Ectodermal cell (in vitro differentiated cells): Measurements from ENCODE around the gene PGC.

ENCODE experiments used
- H3K27ac ChIP-seq: 2 replicates; pipeline ENCODE4 v1.7.0; 2013; ENCODE audit warnings: mild to moderate bottlenecking, low read depth, low read length; ENCODE audit not compliant: insufficient read depth, poor library complexity, severe bottlenecking
- H3K27me3 ChIP-seq: 2 replicates; pipeline ENCODE4 v1.7.0; 2013; ENCODE audit warnings: mild to moderate bottlenecking, low read length; ENCODE audit not compliant: insufficient read depth, control insufficient read depth, poor library complexity, severe bottlenecking
- H3K36me3 ChIP-seq: one replicate; pipeline ENCODE4 v1.7.0; 2013; ENCODE audit warnings: low read length; ENCODE audit not compliant: control insufficient read depth, insufficient read depth
- H3K4me1 ChIP-seq: one replicate; pipeline ENCODE4 v1.7.0; 2013; ENCODE audit warnings: low read length; ENCODE audit not compliant: control insufficient read depth, insufficient read depth
- H3K4me3 ChIP-seq: 2 replicates; pipeline ENCODE4 v1.7.0; 2013; ENCODE audit warnings: low read depth, low read length, control low read depth; ENCODE audit not compliant: insufficient read depth
- H3K9me3 ChIP-seq: 2 replicates; pipeline ENCODE4 v1.7.0; 2013; ENCODE audit warnings: mild to moderate bottlenecking, low read length, moderate library complexity; ENCODE audit not compliant: control insufficient read depth
- WGBS, 2 experiments: methylation state at CpG; one replicate each; pipeline ENCODE4 v1.1.7; 2013; ENCODE audit warnings: missing lambda C conversion rate in 2 of 2; 5-methylcytosine and 5-hydroxymethylcytosine counted together

Gene PGC

DNA sequence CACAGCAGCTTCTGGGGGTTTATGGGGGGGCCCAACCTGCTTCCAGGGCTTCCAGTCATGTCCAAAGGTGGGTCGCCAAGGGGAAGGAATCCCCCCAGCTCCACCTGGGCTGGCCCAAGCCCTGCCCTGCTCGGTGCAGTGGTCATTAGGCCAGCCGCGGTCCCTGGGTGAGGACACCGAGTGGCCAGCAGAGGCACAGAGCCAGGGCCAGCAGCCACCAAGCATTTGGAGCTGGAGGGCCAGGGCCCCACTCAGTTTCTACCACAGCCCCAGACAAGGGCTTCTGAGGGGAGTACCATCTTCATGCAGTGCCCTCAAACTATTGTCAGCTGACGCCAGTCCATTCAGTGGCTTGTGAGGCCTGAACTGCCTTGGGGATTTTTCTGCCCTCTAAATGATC, 51.4 kb downstream of the PGC start:
- 84 to 88% methylated on average over 6 of the region's 6 CpGs for WGBS, 2 experiments
- Histone ChIP-seq H3K27ac (no peak overlapping the region), H3K36me3 (no peaks in the 10 kb centered on the region), H3K27me3 (no peaks in the 10 kb centered on the region), H3K9me3 (no peaks in the 10 kb centered on the region), H3K4me1 (peaks cover 5% of the 10 kb centered on the region), H3K4me3 (no peak overlapping the region)

DNA sequence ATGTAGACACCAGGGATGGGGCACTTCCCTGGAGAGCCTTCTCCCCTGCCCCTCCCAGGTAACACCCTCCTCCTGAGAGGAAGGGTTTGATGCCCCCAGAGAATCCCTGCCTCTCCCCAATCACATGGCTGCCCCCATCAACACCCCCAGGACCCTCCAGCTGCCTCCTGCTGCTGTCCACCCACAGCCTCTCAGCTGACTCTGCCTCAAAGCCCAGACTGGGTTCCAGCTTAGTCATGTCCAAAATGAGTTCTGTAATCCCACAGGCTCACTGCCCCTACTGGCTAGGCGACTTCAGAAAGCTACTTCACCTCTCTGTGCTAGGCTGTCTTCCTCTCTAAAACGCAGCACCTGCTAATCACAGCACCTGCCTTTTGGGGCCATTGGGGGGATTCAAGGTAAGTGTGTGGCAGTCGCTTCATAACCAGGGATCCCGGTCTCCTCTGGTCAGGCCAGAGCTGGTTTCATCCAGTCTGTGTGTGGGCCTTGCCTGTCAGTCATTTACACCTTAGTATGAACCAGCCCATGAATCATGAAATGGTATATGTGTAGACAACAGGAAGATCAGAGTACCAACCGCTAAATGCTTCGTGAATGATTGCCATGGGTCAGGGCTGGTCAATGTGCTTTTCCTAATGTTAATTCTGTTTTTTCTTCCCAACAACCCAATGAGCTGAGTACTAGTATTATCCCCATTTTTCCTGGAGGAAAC, 52.2 kb downstream of the PGC start:
- Histone ChIP-seq H3K9me3 (no peaks in the 10 kb centered on the region), H3K27me3 (no peaks in the 10 kb centered on the region), H3K4me1 (no peaks in the 10 kb centered on the region), H3K27ac (no peak overlapping the region), H3K36me3 (no peaks in the 10 kb centered on the region), H3K4me3 (no peak overlapping the region)
- 90 to 91% methylated on average over 6 of the region's 6 CpGs for WGBS, 2 experiments

DNA sequence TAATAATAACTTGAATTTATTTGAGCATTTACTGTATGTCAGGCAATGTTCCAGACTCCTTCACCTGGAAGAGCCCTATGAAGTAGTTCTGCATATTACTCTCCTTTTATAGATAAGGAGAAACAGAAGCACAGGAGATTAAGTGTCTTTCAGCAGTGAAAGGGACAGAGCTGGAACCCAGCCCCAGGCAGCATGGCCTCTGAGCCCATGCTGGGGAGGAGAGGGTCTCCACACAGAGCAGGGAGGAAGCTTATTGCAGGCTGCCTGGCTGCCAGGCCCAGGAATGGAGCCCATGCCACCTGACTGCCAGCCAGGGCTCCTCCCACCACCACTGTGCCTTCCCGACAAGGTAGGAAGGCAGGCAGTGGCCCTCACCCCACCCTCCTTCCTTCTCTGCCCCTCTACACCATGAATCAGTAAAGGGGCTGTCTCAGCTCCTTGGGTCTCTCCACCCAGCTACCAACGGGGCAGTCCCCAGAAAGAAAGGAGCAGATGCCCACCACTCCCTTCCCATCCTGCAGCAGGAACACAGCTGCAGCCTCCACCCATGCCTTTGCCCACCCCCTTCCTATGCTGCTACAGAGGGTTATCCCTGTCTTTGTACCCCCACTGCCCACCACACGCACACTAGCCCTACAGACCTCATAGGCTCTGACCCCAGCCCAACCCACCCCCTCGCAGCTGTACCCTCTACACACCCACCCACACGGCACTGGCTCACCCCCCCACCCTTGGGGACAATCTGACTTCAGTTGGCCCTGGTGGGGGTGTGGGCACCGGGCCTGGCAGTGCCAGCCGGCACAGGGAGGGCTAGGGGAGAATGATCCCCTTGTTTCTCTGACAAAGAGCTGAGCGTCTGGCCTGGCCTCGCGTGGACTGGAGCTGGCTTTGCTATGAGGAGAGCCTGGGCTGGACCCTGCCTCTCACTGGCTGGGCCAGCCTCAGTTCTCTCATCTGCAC, 53.6 kb downstream of the PGC start:
- no peaks in the 10 kb centered on the region for H3K9me3 ChIP-seq
- no peaks in the 10 kb centered on the region for H3K4me1 ChIP-seq
- WGBS, 2 experiments = 85 to 90% methylated on average over 8 to 10 of the region's 10 CpGs
- no peak overlapping the region for H3K4me3 ChIP-seq
- H3K27me3 ChIP-seq = no peaks in the 10 kb centered on the region
- no peaks in the 10 kb centered on the region for H3K36me3 ChIP-seq
- H3K27ac ChIP-seq = no peak overlapping the region

DNA sequence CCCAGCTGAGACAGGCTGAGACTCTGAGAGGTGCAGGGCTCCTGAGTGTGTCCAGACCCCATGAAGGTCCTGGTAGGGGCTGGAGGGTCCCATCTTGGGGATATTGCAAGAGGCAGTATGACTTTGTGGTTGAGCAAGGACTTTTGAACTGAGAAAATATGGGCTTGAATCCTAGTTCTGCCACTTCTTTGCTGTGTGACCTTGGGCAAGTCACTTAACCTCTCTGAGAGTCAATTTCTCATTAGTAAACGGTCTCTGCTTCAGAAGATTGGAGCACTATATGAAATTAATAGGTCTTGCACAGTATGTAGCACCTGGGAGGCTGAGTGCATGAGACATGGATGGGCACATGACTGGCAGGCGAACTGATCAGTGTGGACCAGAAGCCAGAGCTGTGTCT, 54.5 kb downstream of the PGC start:
- 92 to 99% methylated on average over 2 of the region's 2 CpGs for WGBS, 2 experiments
- H3K4me3 ChIP-seq = no peak overlapping the region
- H3K9me3 ChIP-seq = no peaks in the 10 kb centered on the region
- H3K36me3 ChIP-seq = no peaks in the 10 kb centered on the region
- no peaks in the 10 kb centered on the region for H3K27me3 ChIP-seq
- H3K27ac ChIP-seq = no peak overlapping the region
- no peaks in the 10 kb centered on the region for H3K4me1 ChIP-seq

DNA sequence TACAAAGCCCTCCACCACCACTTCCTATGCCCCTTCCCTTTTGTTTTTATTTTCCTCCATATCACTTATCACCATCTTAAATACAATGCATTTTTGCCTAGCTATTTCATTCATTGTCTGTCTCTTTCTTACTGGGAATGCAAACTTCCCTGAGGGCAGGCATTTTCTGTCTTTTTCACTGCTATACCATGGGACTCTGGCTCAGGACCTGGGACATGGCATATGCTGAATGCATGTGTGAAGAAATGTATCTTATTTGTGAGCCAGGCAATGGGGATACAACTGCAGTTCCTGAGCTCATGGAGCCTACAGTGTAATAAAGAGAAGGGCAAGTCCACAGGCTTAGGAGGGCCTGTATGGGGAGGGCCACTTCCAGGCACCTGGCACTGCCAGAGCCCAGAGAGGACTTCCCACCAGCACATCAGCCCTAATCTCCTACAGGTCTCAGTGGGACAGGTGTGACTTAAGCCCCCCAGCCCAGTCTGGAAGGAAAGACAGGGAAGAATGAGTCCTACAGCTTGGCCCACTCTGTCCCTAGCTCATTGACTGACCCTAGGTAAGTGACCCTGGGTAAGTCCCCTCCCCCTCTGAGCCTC, 55.0 kb downstream of the PGC start:
- H3K27ac ChIP-seq = no peak overlapping the region
- no peaks in the 10 kb centered on the region for H3K36me3 ChIP-seq
- no peaks in the 10 kb centered on the region for H3K4me1 ChIP-seq
- H3K27me3 ChIP-seq = no peaks in the 10 kb centered on the region
- no peaks in the 10 kb centered on the region for H3K9me3 ChIP-seq
- H3K4me3 ChIP-seq = no peak overlapping the region

DNA sequence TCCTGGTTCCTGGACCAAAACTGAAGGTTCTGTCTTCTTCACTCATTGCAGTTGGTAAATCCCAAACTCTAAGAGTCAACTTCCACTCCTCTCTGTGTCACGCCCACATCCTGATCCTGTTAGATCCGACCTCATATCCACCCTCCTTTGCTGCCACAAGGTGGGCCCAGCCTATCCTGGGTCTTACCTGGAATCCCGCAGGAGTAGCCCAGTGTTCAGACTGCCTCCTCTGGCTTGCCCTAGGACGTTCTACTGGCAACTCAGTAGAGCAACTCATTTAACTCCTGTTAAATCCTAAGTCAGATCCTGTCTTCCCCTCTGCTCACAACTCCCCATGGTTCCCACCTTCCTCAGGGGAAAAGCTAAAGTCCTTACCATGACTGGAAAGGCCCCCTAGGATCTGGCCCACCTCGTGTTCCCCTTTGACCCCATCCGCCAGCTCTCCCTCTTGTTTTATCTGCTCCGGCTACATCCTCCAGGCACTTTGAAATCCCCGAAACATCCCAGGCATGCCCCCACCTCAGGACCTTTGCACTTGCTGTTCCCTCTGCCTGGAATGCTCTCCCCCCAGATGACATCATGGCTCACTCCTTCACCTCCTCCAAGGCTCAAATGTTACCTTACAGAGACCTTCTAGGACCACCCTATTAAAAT, 55.6 kb downstream of the PGC start:
- Histone ChIP-seq H3K4me3 (no peak overlapping the region), H3K27ac (no peak overlapping the region), H3K4me1 (no peaks in the 10 kb centered on the region), H3K27me3 (no peaks in the 10 kb centered on the region), H3K36me3 (no peaks in the 10 kb centered on the region), H3K9me3 (no peaks in the 10 kb centered on the region)
- 79 to 82% methylated on average over 8 of the region's 8 CpGs for WGBS, 2 experiments

DNA sequence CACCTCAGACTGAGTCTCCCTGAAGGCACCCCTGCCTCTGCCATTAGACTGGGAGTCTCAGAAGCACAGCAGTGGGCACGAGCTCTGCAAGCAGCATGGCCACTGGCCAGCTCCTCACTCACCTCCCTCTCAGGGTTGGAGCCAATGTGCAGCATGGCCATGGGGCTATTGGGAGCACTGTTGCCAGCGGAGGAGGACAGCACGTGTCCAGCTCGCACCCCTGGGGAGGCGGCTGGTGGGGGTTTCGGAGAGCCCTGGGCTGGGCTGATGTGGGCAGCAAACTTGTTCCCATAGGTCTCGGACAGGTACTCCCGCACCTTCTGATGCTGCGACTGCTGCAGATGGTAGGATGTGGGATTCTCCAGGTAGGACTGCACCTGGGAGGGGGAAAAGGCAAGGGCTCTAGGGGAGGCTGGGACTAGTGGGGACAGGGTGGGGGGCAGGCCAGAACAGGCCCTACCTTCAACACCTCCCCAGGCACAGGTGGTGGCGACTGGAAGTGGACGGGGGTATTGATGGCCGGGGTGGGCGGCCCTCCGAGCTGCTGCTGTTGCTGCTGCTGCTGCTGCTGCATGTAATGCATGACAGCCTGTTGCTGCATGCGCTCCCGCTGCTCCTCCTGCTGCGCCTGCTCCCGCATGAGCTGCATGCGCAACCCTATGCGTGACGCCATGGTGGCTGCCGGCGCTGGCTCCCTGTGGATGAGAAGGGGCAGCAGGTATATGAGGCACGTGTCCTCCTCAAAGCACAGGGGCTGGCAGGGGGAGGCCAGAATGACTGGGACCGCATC, 56.5 kb downstream of the PGC start:
- H3K27me3 ChIP-seq = no peaks in the 10 kb centered on the region
- H3K4me3 ChIP-seq = no peak overlapping the region
- no peaks in the 10 kb centered on the region for H3K36me3 ChIP-seq
- 91 to 93% methylated on average over 25 of the region's 25 CpGs for WGBS, 2 experiments
- H3K27ac ChIP-seq = no peak overlapping the region
- H3K9me3 ChIP-seq = no peaks in the 10 kb centered on the region
- no peaks in the 10 kb centered on the region for H3K4me1 ChIP-seq

DNA sequence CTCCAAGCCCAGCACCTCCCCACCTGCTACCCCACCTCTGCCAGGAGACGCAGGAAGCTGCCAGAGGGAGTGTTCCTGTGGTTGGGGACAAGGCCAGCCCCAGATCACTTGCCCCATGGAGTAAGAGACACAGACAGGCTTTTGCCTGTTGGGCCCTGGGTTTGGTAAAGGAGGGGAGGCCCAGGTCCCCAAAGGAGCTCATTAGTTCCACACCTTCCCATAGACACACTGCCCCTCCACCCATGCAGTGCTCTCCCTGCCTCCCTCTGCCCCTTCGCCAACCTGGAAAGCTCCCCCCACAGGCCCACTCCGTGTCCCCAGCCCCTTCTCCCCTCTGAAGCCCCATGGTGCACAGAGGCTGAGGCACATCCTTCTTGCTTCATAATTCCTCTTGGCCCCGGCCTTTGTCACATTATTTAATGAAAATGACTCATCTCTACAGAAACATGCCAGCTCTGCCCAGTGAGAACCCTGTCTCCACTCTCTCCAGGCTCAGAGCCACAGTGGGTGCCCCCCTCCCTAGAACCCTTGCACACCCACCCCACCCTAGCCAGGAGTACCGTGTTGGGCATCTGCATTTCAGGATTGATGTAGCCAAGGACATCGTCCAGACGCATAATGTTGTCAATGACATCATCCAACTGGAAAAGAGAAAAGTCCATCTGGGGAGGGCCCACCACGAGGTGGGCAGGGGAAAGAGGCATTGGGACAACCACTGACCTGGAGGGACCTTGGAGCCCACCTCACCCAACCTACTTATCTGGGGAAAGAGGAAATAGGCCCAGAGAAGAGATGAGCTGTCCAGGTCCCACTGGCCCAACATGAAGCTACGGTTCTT, 57.8 kb downstream of the PGC start:
- Histone ChIP-seq H3K27ac (no peak overlapping the region), H3K4me1 (peaks cover 1% of the 10 kb centered on the region), H3K4me3 (no peak overlapping the region), H3K36me3 (no peaks in the 10 kb centered on the region), H3K9me3 (no peaks in the 10 kb centered on the region), H3K27me3 (no peaks in the 10 kb centered on the region)
- 86 to 91% methylated on average over 9 of the region's 9 CpGs for WGBS, 2 experiments
